ENCODE data around the gene TNFSF18.

DNA sequence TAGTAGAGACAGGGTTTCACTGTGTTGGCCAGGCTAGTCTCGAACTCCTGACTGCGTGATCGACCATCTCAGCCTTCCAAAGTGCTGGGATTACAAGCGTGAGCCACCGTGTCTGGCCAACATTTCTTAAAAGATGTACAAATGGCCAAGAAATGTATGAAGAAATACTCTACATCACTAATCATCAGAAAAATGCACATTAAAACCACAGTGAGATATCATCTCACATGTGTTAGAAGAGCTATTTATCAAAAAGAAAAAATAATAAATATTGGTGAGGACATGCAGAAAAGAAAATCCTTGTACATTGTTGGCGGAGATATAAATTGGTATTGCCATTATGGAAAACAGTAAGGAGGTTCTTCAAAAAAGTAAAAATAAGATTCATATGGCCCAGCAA, 33.6 kb upstream of the TNFSF18 start:
- no peak for TF ChIP-seq POLR2AphosphoS5 (IDR thresholded peaks at IDR 0.05)
- TF ChIP-seq POLR2A (IDR thresholded peaks at IDR 0.05), result no peak
- no peak for TF ChIP-seq EP300 (IDR thresholded peaks at IDR 0.05)
